Right renal cortex interstitium (tissue), 3 donors: Measurements from ENCODE around the gene NKD2. TPM values are rescaled to one million over a fixed set of nuclear protein-coding genes. Genes with fewer than 3 reads are reported as not detected.
"Not testable (repeated sequence)": the region's sequence is repeated elsewhere in the genome, so short reads cannot be mapped to it uniquely, and the experiment has no call there.

Experiments used
- DNase-seq, 3 donors: peaks; one replicate each; pipeline ENCODE4 v3.0.0-alpha.2; 2013; ENCODE audit warnings: low read depth in 3 of 3, low spot score in 2 of 3
- polyA plus RNA-seq, 3 donors: library from polyadenylated mRNA; unstranded; fragments of 120-200 nt; gene quantifications; one replicate each; pipeline ENCODE4 v1.2.1, GENCODE V29; 2013; ENCODE audit not compliant: insufficient read length in 3 of 3

The NKD2 gene
- polyA plus RNA-seq, 3 donors = 12.9 to 16.9 (median 16.5) TPM

GRCh38 chr5:1012313-1012841 lies 3.8 kb downstream of the NKD2 start:
- no peak for DNase-seq

- no peak for DNase-seq
Measured at GRCh38 chr5:1012900-1013237, 4.3 kb downstream of the NKD2 start.

- DNase-seq = no peak
Measured at GRCh38 chr5:1013238-1013947, 4.8 kb downstream of the NKD2 start.

- no peak for DNase-seq
Measured at GRCh38 chr5:1013948-1014301, 5.3 kb downstream of the NKD2 start.

GRCh38 chr5:1014346-1014745 lies 5.7 kb downstream of the NKD2 start:
- no peak for DNase-seq

- DNase-seq = no peak
Measured at GRCh38 chr5:1014781-1015221, 6.2 kb downstream of the NKD2 start.

- DNase-seq = no peak
Measured at GRCh38 chr5:1015507-1015906, 6.9 kb downstream of the NKD2 start.

- DNase-seq = no peak
Measured at GRCh38 chr5:1016036-1016435, 7.4 kb downstream of the NKD2 start.

GRCh38 chr5:1016476-1016875 lies 7.9 kb downstream of the NKD2 start:
- DNase-seq = no peak

GRCh38 chr5:1017056-1017455 lies 8.5 kb downstream of the NKD2 start:
- no peak for DNase-seq

- no peak for DNase-seq
Measured at GRCh38 chr5:1017691-1018455, 9.3 kb downstream of the NKD2 start.

GRCh38 chr5:1018596-1018995 lies 10.0 kb downstream of the NKD2 start:
- no peak for DNase-seq

GRCh38 chr5:1019001-1019905 lies 10.7 kb downstream of the NKD2 start:
- DNase-seq = no peak

GRCh38 chr5:1020452-1020961 lies 11.9 kb downstream of the NKD2 start:
- DNase-seq = no peak

- no peak for DNase-seq
Measured at GRCh38 chr5:1021136-1021968, 12.8 kb downstream of the NKD2 start.

- DNase-seq = not testable (repeated sequence)
Measured at GRCh38 chr5:1021969-1022336, 13.4 kb downstream of the NKD2 start.

- no peak for DNase-seq
Measured at GRCh38 chr5:1026700-1027621, 18.4 kb downstream of the NKD2 start.

GRCh38 chr5:1027631-1028441 lies 19.2 kb downstream of the NKD2 start:
- DNase-seq = no peak
